OCI-LY1 (cell line): ENCODE measurements around the gene KCNMA1.

Experiments
- EZH2 ChIP-seq: fragments of 200-600 bp; sonication (generic), shearing (Covaris generic); IDR thresholded peaks from 2 replicates; pipeline ENCODE4 v1.8.0; 2017; ENCODE audit warnings: borderline replicate concordance, mixed run types, mild to moderate bottlenecking, antibody characterized with exemption, low read length, moderate library complexity, mixed read lengths
- TF ChIP-seq, protein P1 (sequence below): fragments of 200-600 bp; sonication (generic), shearing (Covaris generic); IDR thresholded peaks from 2 replicates; pipeline ENCODE4 v1.5.1; 2017; ENCODE audit warnings: mild to moderate bottlenecking, antibody characterized with exemption, low read length, moderate library complexity, mixed read lengths

DNA sequence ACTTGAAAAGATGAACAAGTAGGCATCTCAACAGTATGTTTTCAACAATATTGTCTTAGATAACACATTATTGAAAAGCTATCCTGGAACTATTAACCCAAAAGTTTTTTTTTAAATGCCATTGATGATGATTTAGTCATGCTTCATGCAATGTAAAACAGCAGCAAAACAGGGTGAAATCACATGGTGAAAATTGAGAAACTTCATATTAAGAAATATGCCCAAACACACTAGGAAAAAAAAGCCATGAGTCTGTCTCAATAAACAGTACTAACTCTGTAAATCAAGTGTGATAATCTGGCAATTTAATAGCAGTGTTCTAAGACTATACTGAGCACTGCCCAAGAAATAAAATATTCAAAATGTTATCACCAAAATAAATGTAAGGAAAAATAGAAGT is 613.1 kb downstream of the KCNMA1 start:
- TF ChIP-seq, protein P1, sequence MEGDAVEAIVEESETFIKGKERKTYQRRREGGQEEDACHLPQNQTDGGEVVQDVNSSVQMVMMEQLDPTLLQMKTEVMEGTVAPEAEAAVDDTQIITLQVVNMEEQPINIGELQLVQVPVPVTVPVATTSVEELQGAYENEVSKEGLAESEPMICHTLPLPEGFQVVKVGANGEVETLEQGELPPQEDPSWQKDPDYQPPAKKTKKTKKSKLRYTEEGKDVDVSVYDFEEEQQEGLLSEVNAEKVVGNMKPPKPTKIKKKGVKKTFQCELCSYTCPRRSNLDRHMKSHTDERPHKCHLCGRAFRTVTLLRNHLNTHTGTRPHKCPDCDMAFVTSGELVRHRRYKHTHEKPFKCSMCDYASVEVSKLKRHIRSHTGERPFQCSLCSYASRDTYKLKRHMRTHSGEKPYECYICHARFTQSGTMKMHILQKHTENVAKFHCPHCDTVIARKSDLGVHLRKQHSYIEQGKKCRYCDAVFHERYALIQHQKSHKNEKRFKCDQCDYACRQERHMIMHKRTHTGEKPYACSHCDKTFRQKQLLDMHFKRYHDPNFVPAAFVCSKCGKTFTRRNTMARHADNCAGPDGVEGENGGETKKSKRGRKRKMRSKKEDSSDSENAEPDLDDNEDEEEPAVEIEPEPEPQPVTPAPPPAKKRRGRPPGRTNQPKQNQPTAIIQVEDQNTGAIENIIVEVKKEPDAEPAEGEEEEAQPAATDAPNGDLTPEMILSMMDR: no peak
- TF ChIP-seq EZH2: no peak
